HG02623 (cell line): ENCODE results near the gene NFYB.
"Not testable (repeated sequence)": the region's sequence is repeated elsewhere in the genome, so short reads cannot be mapped to it uniquely, and the experiment has no call there.

ENCODE experiments used
- ATAC-seq: cut with Tn5 transposase; IDR thresholded peaks from one replicate; pipeline ENCODE4 v1.9.1; 2021; ENCODE audit warnings: moderate library complexity; ENCODE audit not compliant: unreplicated experiment

NFYB gene

DNA sequence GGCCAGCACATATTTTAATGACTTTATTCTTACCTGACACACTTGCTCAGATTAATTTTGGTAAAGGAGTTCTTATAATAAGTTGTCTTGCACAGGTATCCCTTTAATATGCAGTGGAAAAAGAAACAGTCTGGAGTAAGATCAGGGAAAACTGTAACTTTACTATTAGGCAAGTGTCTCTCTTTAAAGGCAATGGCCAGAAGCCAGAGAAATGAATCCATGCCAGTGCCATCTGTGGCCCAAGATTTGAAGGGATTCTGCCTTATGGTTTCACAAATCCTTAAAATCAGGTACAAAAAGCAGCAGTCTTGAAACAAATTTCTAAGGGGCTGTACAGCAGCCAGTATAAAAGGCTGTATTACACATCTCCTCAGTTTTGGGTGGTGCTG, 22.4 kb downstream of the NFYB start:
- no peak for ATAC-seq

DNA sequence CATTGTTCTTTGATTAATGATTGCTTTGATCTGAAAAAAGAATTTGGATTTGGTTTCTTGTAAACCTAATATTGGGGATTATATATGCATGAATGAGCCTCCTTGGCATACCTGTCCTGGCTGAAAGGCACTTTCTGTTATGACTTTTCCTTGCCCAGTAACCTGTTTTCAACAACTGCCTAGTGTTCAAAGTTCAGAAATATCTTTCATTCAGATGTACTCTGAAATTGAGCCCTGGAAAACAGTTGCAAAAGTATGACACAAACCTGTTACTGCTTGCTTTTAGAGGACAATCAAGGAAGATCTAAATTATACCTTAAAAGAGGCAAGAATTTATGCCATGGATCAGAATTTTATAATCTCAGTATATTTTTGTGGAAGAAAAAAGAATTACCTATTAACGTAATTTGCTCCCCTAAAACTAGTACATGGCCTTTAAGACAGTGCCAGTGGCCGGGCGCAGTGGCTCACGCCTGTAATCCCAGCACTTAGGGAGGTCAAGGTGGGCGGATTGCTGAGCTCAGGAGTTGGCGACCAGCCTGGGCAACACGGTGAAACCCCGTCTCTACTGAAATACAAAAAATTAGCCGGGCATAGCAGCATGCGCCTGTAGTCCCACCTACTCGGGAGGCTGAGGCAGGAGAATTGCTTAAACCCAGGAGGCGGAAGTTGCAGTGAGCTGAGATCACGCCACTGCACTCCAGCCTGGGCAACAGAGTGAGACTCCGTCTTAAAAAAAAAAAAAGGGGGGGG, 23.0 kb downstream of the NFYB start:
- ATAC-seq = not testable (repeated sequence)

DNA sequence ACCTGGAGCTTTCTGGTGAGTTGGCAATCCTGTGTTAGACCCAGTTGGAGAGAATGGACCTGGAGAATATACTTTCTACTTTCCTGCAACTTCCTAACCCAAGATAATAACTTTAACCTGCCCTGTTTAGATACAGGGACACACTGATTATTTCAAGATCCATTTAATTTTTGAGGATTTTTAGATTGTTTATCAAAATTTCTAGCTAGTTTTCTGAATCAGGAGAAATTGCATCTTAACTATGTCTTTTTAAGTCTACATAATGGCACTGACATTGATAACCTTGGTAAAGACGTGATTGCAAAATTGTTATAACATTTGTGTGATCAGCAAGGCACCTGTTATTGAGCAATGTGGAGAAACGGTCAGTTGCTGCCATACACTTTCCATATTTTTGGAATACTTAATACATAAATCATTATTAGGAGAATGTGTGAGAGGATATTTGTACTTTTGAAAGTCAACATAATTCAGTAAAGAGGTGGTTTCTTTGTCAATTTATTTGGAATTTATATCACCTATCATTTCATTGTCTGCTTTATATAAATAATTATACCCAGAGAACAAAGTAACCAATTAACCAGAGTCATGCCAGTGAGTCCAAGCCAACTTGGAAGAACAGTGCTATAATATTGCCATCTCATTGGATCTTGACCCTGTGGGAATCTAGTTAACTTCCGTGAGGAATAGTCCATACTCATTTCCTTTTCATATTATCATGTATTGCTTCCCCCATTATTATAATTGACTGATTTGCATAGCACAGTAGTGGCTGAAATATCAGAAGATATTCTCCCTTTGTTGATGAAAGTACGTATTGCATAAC, 28.4 kb downstream of the NFYB start:
- no peak for ATAC-seq

DNA sequence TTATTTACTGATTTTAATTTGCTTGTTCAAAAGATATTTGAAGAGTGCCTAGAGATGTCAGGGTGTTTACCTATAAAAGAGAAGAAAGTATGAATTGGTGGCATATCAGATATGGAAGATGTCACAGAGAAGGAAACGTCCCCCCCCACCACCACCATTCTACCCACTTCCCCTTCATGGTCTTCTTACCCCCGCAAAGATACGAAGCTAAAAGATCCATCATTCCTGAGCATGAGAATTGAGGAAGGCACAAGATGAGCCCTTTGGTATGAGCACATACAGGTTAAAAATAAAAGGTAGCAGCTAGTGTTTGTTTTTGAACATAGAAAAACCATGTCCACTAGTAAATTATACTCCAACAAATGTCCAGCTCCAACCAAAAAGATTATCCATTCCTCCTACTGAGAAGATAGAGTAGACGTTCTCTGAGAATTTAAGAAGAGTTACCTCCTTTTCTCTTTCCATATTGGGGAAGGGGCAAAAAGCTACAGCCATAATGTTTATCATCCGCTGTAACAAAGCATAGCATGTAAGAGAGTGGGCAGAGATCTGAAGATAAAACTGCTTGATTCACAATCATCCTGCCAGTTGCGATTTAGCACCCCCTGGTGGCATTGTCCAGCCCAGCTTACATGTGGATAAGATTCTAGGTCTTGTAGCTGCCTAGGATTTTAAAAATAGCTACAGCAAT, 29.1 kb downstream of the NFYB start:
- ATAC-seq = no peak

DNA sequence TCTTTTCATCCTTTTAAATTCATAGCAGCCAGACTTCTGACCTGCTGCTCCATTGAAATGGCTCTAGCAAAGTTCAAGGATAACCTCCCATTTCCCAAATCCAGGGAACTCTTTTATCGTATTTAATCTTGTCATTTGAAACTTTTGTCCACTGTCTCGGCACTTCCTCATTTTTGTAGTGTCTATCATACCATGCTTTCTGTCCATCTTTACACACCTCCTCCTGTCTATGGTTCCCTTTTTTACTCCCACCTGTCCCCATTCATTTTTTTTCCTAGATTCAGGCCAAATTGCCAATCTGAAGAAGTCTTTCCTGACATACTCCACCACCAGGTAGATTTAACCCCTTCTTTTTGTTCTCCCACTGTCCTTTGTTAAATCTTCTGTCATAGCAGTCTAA, 31.0 kb downstream of the NFYB start:
- no peak for ATAC-seq

DNA sequence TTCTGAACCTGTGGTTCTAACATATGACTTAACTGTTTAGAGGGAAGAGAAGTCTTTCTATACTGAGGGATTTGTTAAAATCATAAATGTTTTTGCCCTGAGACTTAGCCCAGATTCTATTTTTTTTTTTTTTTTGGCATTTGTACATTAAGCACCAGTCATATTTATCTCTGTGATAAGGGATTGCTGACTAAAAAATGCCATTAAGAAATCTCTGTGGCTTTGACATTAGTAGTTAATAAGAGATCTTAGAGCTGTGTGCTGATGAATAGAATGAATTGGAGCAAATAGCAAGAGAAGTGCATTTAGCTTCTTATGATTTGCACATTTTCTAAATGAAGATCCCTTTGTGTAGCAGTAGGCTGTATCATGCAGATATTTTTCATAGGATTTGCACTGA, 32.5 kb downstream of the NFYB start:
- ATAC-seq = no peak

DNA sequence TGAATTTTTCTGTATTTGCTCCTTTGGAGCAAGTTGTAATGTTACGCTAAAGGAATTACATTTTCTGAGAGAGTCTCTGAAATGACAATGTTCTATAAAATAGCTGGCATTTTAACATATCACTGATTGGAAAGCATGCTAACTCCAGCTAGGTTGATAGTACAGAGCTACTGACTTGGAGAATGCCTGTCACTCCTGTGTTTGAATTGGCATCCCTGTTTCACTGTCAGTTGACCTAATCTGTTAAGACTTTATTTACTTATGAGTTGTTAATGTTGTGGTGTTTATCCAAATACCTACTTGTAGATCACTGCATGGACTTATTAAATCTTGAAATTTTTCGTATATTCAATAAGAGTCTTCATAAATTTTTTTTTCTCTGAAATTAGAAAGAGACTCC, 40.1 kb downstream of the NFYB start:
- ATAC-seq = no peak

DNA sequence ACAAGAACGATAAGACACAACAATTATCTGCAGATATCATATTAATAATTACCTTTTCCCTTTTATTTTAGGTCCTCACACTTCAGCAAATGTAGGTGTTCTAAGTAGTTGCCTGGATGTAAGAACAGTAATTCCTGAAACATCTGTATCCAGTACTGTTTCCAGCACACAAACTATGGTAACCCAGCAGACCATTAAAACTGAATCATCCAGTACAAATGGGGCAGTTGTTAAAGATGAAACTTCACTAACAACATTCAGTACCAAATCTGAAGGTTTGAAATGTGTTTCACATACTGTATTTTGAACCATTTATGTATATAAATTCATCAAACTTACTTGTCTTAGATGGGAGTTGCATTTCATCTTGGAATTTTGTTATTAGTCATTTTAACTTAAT, 42.7 kb downstream of the NFYB start:
- no peak for ATAC-seq

DNA sequence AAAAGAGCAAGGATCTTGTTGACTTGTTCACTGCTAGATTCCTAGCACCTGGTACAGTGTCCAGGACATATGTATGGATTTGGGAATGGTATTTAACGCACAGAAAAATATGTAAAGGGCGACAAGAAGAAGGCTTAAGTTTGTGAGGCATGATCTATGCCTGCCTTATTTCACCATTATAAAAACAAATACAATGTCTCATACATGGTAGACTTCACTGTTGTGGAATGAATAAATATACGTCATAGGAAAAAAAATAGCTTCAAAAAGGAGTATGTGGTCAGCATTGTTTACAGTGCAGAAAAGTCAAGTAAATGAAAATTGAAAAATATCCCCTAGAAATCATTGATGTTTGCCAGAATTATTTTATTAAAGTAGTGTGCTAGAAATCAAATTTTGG, 43.7 kb downstream of the NFYB start:
- no peak for ATAC-seq

DNA sequence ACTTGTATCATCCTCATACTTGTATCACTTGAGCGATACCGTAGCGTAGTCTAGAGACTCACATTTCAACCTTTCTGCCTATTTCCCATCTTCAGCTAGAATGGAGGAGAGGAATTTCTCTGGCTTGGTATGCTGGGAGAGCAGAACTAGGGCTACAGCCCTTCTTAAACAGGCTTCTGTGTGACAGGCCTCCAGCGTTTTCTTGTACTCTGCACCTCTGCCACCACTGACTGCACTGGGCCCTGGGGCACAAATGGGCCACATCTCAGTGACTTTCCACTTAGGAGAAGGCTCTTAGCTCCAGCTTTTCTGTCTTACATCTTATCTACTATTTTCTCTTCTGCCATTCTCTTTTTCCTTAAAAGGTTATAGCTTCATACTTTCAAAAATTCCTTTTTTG, 46.9 kb downstream of the NFYB start:
- ATAC-seq = no peak

DNA sequence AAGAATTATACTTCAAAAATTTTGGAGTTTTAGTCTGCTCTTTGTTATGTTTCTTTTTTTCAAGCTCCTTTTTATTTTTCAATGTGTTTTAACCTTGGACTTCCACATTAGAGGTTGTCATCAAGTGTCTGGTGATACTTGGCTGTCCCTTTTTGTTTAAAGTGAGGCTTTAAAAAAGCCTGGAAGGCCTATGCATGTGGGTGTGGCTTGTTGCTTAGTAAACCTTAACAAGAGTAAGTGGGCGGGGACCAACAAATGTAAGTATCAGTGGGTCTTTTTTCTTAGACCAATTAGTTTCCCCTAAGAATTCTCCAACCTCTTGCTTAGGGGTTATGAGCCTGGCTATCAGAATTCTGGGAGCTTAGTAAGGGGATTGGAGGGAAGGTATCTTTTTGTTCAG, 47.3 kb downstream of the NFYB start:
- no peak for ATAC-seq

DNA sequence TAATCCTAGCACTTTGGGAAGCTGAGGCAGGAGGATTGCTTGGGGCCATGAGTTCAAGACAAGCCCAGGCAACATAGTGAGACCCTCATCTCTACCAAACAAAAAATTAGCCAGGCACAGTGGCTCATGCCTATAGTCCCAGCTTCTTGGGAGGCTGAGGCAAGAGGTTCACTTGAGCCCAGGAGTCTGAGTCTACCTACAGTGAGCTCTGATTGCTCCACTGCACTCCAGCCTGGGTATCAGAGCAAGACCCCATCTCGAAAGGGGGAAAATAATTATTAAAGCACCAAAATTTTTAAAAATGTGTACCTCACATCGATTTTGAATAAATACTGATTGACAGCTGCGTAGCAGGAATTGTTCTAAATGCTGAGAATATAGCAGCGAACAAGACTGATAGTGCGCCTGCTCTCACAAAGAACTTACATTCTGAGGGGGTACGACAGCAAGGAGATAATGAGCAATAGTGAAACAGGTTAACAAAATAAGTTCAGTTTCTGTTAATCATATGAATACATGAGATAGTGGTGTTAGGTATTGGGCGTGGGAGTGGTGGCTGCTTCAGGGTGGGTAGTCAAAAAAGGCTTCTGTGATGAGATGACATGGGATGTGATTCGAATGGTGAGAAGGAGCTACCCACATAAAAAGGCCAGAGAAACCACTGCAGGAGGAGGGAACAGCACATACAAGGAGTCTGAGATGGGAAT, 54.1 kb downstream of the NFYB start:
- peak; percentile 71 for ATAC-seq

DNA sequence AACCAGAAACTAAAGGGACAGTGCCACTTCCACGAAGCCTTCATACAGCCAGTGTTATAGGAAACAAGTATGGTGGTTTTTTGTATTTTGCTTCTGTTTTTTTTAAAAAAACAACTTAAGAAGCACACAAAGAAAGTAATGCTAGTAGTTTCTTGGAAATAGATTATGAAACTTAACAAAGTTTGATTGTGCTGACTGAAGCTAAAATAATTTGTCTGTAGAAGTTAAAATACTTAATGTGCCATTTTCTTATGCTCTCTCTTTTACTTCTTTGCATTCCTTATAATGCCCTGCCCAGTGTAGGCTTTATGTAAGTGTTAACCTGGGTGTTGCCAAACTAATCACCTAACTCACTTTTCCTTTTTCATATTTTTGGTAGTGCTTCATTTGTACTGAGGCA, 57.2 kb downstream of the NFYB start:
- ATAC-seq = no peak

DNA sequence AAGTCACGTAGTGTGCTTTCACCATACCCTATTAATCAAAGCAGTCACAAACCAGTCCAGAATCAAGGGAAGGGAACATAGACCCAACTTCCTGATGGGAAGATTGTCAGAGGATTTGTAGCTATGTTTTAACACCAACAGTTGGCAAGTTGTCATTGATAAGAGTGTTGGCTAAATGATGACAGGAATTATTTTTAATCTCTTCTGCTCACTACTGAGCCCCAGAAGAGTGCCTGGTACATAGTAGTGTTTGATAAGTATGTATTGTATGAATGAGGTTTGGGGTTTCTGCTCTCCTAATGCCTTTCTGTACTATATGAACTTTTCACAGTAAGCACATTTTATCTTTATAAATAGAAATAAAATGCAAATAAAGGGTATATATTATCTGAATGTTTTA, 59.0 kb downstream of the NFYB start:
- no peak for ATAC-seq

DNA sequence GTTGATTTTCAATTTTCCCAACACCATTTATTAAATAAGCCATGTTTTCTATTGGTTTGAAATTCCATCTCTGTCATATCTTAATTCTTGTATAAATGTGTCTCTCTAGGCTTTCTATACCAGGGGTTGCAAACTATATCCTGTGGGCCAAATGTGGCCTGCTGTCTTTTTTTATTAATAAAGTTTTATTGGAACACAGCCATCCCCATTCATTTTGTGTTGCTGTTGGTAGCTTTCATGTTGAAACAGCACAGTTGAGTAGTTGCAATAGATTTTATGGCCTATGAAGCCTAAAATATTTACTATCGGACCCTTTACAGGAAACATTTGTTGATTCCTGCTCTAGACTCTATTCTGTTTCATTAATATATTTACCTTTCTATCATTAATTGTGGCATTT, 64.3 kb downstream of the NFYB start:
- ATAC-seq = no peak

DNA sequence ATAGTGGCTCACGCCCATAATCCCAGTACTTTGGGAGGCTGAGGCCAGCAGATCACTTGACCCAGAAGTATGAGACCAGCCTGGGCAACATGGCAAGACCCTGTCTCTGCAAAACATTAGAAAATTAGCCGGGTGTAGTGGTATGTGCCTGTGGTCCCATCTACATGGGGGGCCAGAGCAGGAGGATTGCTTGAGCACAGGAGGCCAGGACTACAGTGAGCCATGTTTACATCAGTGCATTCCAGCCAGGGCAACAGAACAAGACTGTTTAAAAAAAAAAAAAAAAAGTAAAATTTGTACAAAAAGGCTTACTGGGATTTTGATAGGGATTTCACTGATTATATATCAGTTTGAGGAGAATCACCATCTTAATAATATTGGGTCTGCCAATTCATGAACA, 65.9 kb downstream of the NFYB start:
- ATAC-seq = no peak
